C1 segment of cervical spinal cord (tissue), 14 donors: ENCODE data around the gene C13orf42.

Experiments used
- DNase-seq, 14 donors: peaks; one replicate each; lab custom pipeline; 2025; lab: John Stamatoyannopoulos, UW

Gene C13orf42

GRCh38 chr13:51066091-51066831 is 44.8 kb downstream of the C13orf42 start:
- no peak for DNase-seq

- DNase-seq = no peak
Measured at GRCh38 chr13:51065372-51066090, 45.5 kb downstream of the C13orf42 start.

DNA sequence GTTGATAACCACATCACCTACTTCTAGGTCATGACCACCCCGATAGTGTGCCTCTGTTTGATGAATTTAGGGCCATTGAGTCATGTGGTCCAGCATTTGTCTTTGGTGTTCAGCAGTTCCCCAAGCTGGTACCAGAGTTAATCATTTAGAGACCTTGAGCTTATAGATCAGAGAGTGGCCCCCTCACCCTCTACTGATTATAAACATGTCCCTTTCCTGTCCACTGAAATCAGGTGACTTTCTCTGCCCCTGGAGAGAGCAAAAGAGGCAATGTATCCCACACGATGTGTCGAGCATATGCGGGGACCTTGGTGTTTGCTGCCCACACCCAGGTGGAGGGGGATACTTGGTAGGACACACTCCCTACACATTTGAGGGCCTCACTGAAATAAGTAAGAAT is 46.3 kb downstream of the C13orf42 start:
- no peak for DNase-seq

GRCh38 chr13:51063909-51064308 is 47.2 kb downstream of the C13orf42 start:
- no peak for DNase-seq

- DNase-seq = no peak
Measured at GRCh38 chr13:51058461-51059167, 52.5 kb downstream of the C13orf42 start.

DNA sequence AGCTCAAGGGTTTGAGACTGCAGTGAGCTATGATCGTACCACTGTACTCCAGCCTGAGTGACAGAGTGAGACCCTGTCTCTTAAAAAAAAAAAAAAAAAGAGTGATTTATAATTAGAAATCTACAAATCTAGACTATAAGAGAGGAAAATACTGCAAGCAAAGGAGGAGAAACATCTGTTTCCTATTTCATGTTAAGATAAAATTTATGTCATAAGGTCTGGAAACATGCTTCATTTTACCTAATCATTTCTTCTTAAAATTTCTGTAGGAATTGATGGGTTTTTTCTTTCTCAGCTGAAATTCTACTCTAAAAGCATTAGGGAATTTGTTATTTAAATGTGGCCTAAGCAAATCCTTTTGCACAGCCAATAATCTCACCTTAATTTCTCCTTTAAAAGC is 53.2 kb downstream of the C13orf42 start:
- no peak for DNase-seq

- no peak for DNase-seq
Measured at GRCh38 chr13:51057001-51057400, 54.1 kb downstream of the C13orf42 start.

DNA sequence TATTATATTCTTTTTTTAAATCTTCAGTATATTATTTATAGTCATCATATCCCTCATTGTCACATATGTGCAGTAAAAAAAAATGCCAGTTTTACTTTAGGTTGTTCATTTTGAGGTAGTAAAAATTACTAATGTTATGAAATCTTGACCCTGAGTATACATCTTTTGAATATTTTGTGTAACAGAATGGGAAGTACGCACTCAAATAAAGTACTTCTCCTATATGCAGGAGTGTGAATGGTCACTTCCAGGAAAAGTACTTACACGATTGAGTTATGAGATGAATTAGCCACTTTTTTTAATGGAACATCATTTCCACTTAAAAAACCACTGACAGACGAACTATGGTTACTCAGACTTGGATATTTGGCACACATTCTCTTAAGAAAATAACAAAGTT is 58.5 kb downstream of the C13orf42 start:
- DNase-seq = no peak

DNA sequence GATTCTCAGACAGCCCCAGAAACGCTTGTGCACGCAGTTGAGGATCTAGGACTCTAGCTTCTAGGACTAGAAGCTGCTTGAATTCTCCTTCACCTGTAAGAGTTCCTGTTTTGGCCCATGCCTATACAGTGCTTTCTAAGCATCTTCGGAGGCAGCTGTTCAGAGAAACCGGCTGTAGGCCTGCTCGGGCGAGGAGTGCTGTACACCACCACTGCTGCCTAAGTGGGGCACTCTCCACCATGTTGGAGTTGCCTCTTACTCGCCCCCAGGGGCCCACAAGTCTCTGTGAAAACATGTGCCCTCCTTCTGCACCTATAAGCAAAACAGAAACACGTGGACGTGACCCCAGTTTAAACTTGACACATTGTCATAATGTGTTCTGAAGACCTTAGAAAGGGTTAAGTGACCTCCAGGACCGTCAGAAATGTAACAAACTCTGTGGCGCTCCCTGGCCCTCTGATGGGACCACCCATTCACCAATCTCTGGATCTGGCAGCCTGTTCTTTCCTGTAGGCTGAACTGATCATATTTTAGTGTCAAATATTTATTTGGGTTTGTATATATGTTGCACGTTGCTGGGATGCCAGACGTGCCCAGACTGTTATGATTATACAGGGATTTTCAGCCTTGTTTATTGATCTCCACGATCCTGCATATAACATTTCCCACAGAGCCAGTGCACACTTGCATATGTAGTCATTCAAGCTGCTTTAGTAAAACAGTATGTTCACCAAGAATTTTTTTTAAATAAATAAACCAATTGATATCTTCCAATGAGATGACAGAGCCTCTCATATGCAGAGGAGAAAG is 60.8 kb downstream of the C13orf42 start:
- DNase-seq = no peak

- no peak for DNase-seq
Measured at GRCh38 chr13:51048616-51049015, 62.5 kb downstream of the C13orf42 start.

GRCh38 chr13:51048166-51048461 is 63.0 kb downstream of the C13orf42 start:
- no peak for DNase-seq

- DNase-seq = peak in 1 of 14 donors; percentile 67
Measured at GRCh38 chr13:51047434-51048165, 63.5 kb downstream of the C13orf42 start.

- peak in 1 of 14 donors; percentile 20 for DNase-seq
Measured at GRCh38 chr13:51045451-51045850, 65.6 kb downstream of the C13orf42 start.

- no peak for DNase-seq
Measured at GRCh38 chr13:51044023-51044665, 66.9 kb downstream of the C13orf42 start.

GRCh38 chr13:51043310-51043709 is 67.8 kb downstream of the C13orf42 start:
- no peak for DNase-seq

DNA sequence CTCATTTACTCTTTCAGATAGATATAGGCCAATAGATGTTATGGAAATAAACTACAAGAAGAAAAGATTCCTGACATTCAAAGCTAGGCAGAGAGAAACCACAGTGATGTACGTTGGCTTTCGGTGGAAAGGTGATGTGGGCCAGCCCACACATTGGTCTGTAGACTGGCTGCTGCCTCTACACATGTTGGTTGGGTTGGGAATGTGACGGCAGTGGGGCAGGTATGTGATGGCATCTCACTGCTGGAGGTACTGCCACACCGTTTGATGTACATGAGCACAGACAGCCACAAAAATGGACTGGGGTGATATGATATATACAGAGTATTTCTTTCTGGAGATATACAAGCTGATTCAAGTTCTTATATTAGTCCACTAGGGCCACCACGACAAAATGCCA is 69.4 kb downstream of the C13orf42 start:
- DNase-seq = peak in 1 of 14 donors; percentile 26

GRCh38 chr13:51041126-51041525 is 69.9 kb downstream of the C13orf42 start:
- peak in 1 of 14 donors; percentile 89 for DNase-seq

- no peak for DNase-seq
Measured at GRCh38 chr13:51040431-51040830, 70.6 kb downstream of the C13orf42 start.

GRCh38 chr13:51036418-51036817 is 74.7 kb downstream of the C13orf42 start:
- no peak for DNase-seq

GRCh38 chr13:51035978-51036377 is 75.1 kb downstream of the C13orf42 start:
- DNase-seq = no peak

DNA sequence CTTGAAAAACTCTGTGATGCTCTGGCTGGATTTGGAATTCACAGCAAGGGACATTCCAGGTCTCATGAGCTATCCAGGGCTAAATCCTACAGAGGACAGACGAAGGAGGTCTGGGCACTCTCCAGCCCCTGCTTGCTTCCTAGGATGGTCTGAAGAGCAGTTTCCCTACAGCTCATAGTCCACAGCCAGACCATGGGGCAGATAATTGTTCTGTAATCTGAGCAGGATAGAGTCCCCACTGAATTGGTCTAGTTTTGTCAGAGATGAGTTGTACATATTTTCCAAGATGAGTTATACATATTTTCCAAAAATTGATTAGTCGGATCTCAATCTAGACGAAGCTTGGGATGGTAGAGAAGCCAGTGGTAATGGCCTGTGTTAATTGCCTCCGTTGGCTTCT is 75.6 kb downstream of the C13orf42 start:
- DNase-seq = no peak
